Smooth muscle cell of the brain vasculature (primary cell): ENCODE data around the gene LAPTM5.
"Not testable (repeated sequence)": the region's sequence is repeated elsewhere in the genome, so short reads cannot be mapped to it uniquely, and the experiment has no call there.

ENCODE experiments used
- DNase-seq: peaks from one replicate; pipeline ENCODE4 v3.0.0-alpha.2; 2012; ENCODE audit warnings: low read depth, low spot score

Gene LAPTM5

GRCh38 chr1:30757352-30758120 lies at the start of gene LAPTM5:
TSS of gene LAPTM5 (minus strand) at chr1:30757774. CDS start at chr1:30757745, 29 bp downstream.
- no peak for DNase-seq

GRCh38 chr1:30806381-30807317 lies 49.1 kb upstream of the LAPTM5 start:
- DNase-seq: no peak

GRCh38 chr1:30805304-30806003 lies 47.9 kb upstream of the LAPTM5 start:
- no peak for DNase-seq

- no peak for DNase-seq
Measured at GRCh38 chr1:30804822-30805221, 47.2 kb upstream of the LAPTM5 start.

- DNase-seq: no peak
Measured at GRCh38 chr1:30804352-30804751, 46.8 kb upstream of the LAPTM5 start.

GRCh38 chr1:30803562-30803961 lies 46.0 kb upstream of the LAPTM5 start:
- no peak for DNase-seq

GRCh38 chr1:30801771-30802198 lies 44.2 kb upstream of the LAPTM5 start:
- DNase-seq: no peak

- DNase-seq: no peak
Measured at GRCh38 chr1:30799233-30799511, 41.6 kb upstream of the LAPTM5 start.

GRCh38 chr1:30798389-30799232 lies 41.0 kb upstream of the LAPTM5 start:
- DNase-seq: no peak

GRCh38 chr1:30795026-30795425 lies 37.5 kb upstream of the LAPTM5 start:
- DNase-seq: no peak

GRCh38 chr1:30794260-30794659 lies 36.7 kb upstream of the LAPTM5 start:
- DNase-seq: no peak

- no peak for DNase-seq
Measured at GRCh38 chr1:30793209-30793608, 35.6 kb upstream of the LAPTM5 start.

- DNase-seq: no peak
Measured at GRCh38 chr1:30791868-30792267, 34.3 kb upstream of the LAPTM5 start.

GRCh38 chr1:30790850-30791778 lies 33.5 kb upstream of the LAPTM5 start:
- DNase-seq: no peak

- DNase-seq: not testable (repeated sequence)
Measured at GRCh38 chr1:30790256-30790525, 32.6 kb upstream of the LAPTM5 start.

- DNase-seq: no peak
Measured at GRCh38 chr1:30789388-30790255, 32.0 kb upstream of the LAPTM5 start.

GRCh38 chr1:30788580-30789387 lies 31.2 kb upstream of the LAPTM5 start:
- DNase-seq: no peak

GRCh38 chr1:30787856-30788495 lies 30.4 kb upstream of the LAPTM5 start:
- no peak for DNase-seq
